GM12878 (cell line): ENCODE measurements around the gene PDIA3. TPM values are rescaled to one million over a fixed set of nuclear protein-coding genes. Genes with fewer than 3 reads are reported as not detected.

Experiments
- ATAC-seq: fragments of 200-7000 bp; cut with Tn5 transposase; 3 replicates; pipeline ENCODE4 v1.9.1; 2020; ENCODE audit warnings: mild to moderate bottlenecking, moderate library complexity
- BruUV-seq: library from RNA; stranded (reverse); fragments of 400-500 nt; replicated peaks from 2 replicates; lab custom pipeline; 2021; lab: Mats Ljungman, UMichigan
- CTCF ChIA-PET: fragments of 300-600 bp; sonication (Branson Sonifier 250); formaldehyde crosslinking; extraction: SDS; loops from one replicate; lab custom pipeline; 2021; ENCODE audit warnings: inconsistent platforms; lab: Yijun Ruan, JAX
- POLR2A ChIA-PET: fragments of 350-600 bp; formaldehyde crosslinking; extraction: SDS; loops from one replicate; lab custom pipeline; 2021; ENCODE audit warnings: inconsistent platforms; lab: Charles Lee
- RAD21 ChIA-PET: fragments of 300-600 bp; sonication (Branson Sonifier 250); formaldehyde crosslinking; loops from one replicate; lab custom pipeline; 2023; ENCODE audit warnings: antibody characterized with exemption; ENCODE audit not compliant: unreplicated experiment; lab: Charles Lee
- SMC1A ChIA-PET: fragments of 300-600 bp; sonication (Branson Sonifier 250); formaldehyde crosslinking; loops from one replicate; lab custom pipeline; 2023; ENCODE audit not compliant: unreplicated experiment, uncharacterized antibody; lab: Charles Lee
- DNase-seq: peaks from one replicate; pipeline ENCODE4 v3.0.0-alpha.2; 2011; ENCODE audit warnings: low read depth, low spot score
- FAIRE-seq: peaks from 3 replicates; lab custom pipeline; 2011; peaks lifted over from hg19 to GRCh38; lab: Jason Lieb, UNC
- H2AFZ ChIP-seq: 2 replicates; pipeline ENCODE4 v1.6.0; 2011; ENCODE audit warnings: low read depth, low read length, control low read depth; ENCODE audit not compliant: control insufficient read depth
- H3K27ac ChIP-seq: 2 replicates; pipeline ENCODE4 v1.5.1; 2011; ENCODE audit warnings: control low read depth; ENCODE audit not compliant: control insufficient read depth, insufficient read depth
- H3K27me3 ChIP-seq, 2 experiments: replicated peaks in 1 of 2; 2 replicates each; pipeline versions ENCODE4 v1.6.0 to v1.6.1; 2011; ENCODE audit warnings: low read length in 1 of 2; ENCODE audit not compliant: control insufficient read depth in 2 of 2, insufficient read depth in 2 of 2
- H3K36me3 ChIP-seq, 2 experiments: 2 replicates each; pipeline ENCODE4 v1.5.1; 2011; ENCODE audit warnings: low read length in 1 of 2; ENCODE audit not compliant: control insufficient read depth in 2 of 2, insufficient read depth in 2 of 2
- H3K4me1 ChIP-seq: 2 replicates; pipeline ENCODE4 v1.6.1; 2011; ENCODE audit warnings: mild to moderate bottlenecking, low read length, moderate library complexity, mixed read lengths; ENCODE audit not compliant: control insufficient read depth, insufficient read depth
- H3K4me2 ChIP-seq: 2 replicates; pipeline ENCODE4 v1.6.0; 2011; ENCODE audit warnings: control low read depth; ENCODE audit not compliant: control insufficient read depth, insufficient read depth
- H3K4me3 ChIP-seq: fragments of 200-600 bp; sonication (generic); 2 replicates; pipeline ENCODE4 v1.5.1; 2016
- H3K79me2 ChIP-seq: 2 replicates; pipeline ENCODE4 v1.6.0; 2011; ENCODE audit warnings: low read length; ENCODE audit not compliant: control insufficient read depth, insufficient read depth
- H3K9ac ChIP-seq: 2 replicates; pipeline ENCODE4 v1.8.0; 2011; ENCODE audit warnings: low read length, control low read depth, mixed read lengths; ENCODE audit not compliant: control insufficient read depth, insufficient read depth
- H3K9me3 ChIP-seq: replicated peaks from 3 replicates; pipeline ENCODE4 v1.5.1; 2011; ENCODE audit warnings: mild to moderate bottlenecking, low read length; ENCODE audit not compliant: control insufficient read depth, insufficient read depth
- H4K20me1 ChIP-seq: 2 replicates; pipeline ENCODE4 v1.6.0; 2011; ENCODE audit not compliant: control insufficient read depth, insufficient read depth
- EP300 ChIP-seq, 2 experiments: fragments of 150-350 bp in 1 of 2; IDR thresholded peaks; 2 replicates each; pipeline ENCODE4 v1.6.1; 2011 to 2012; ENCODE audit warnings: low read depth in 2 of 2, low read length in 2 of 2, borderline replicate concordance in 1 of 2, improper control_type of control experiment in 1 of 2, inconsistent platforms in 1 of 2; ENCODE audit not compliant: control insufficient read depth in 1 of 2
- NR2F1 ChIP-seq: fragments of 450-650 bp; conservative IDR thresholded peaks from 2 replicates; pipeline ENCODE4 v1.6.1; 2017; ENCODE audit warnings: mild to moderate bottlenecking
- PML ChIP-seq: IDR thresholded peaks from 2 replicates; pipeline ENCODE4 v1.6.1; 2012; ENCODE audit warnings: low read length, inconsistent platforms
- RB1 ChIP-seq: fragments of 450-650 bp; formaldehyde crosslinking; IDR thresholded peaks from 2 replicates; pipeline ENCODE4 v1.6.1; 2017; ENCODE audit warnings: mild to moderate bottlenecking, borderline replicate concordance
- SMC3 ChIP-seq: IDR thresholded peaks from 2 replicates; pipeline ENCODE4 v1.6.1; 2011; ENCODE audit warnings: low read length, improper control_type of control experiment, borderline replicate concordance
- TCF7 ChIP-seq: IDR thresholded peaks from 2 replicates; pipeline ENCODE4 v1.6.1; 2014; ENCODE audit warnings: antibody characterized with exemption, borderline replicate concordance
- WGBS: methylation state at CpG from one replicate; pipeline ENCODE4 v1.1.6; 2016; ENCODE audit warnings: low lambda C conversion rate; ENCODE audit not compliant: insufficient replicate concordance, insufficient coverage; ENCODE audit errors: missing lambda C conversion rate; 5-methylcytosine and 5-hydroxymethylcytosine counted together
- in situ Hi-C: fragments of 300-500 bp; cut with MboI; formaldehyde crosslinking; loops from 9 replicates; pipeline ENCODE4 v1.14.3; 2018; ENCODE audit warnings: mixed read lengths
- intact Hi-C: fragments of 100-400 bp; cut with micrococcal nuclease; formaldehyde crosslinking; loops from one replicate; pipeline ENCODE4 v1.14.2; 2022; ENCODE audit not compliant: unreplicated experiment
- polyA plus RNA-seq, 11 experiments: library from polyadenylated mRNA; depleted of rRNA in 4 of 11; unstranded in 6 of 11; stranded (reverse) in 5 of 11; fragments of >200 nt; fragmentation: Nextera tagmentation in 4 of 11; fragmentation: Illumina TruSeq in 1 of 11; extraction: Ambion mirVana in 4 of 11; extraction: Trizol in 1 of 11; gene quantifications; 1 replicate in 1 of 11; 2 replicates in 10 of 11; pipeline versions ENCODE4 v1.2.1 to v1.2.3, GENCODE V29; 2011 to 2016; ENCODE audit warnings: inconsistent platforms in 2 of 11, missing spikeins in 2 of 11, low read depth in 1 of 11
- total RNA-seq, 4 experiments: library from RNA; depleted of rRNA in 3 of 4; stranded (reverse); fragments of >200 nt in 3 of 4; fragmentation: Illumina TruSeq in 1 of 4; extraction: Trizol in 1 of 4; gene quantifications; 2 replicates each; pipeline versions ENCODE4 v1.2.1 to v1.2.3, GENCODE V29; 2013 to 2021
- TF ChIP-seq, protein P1 (sequence below): fragments of 450-650 bp; IDR thresholded peaks from 2 replicates; pipeline ENCODE4 v1.6.1; 2017; ENCODE audit warnings: mild to moderate bottlenecking, low read depth, inconsistent platforms; ENCODE audit not compliant: poor library complexity, severe bottlenecking
- TF ChIP-seq, protein P2 (sequence below): IDR thresholded peaks from 2 replicates; pipeline ENCODE4 v1.6.1; 2012; ENCODE audit warnings: improper control_type of control experiment, low read depth, low read length; ENCODE audit not compliant: insufficient replicate concordance

The PDIA3 gene
- total and polyA plus RNA-seq, 10 of the 15 experiments (the other 5 are each of a cell fraction or from before 2014, with no cell fraction given): 18.2 to 716 (median 181) TPM

DNA sequence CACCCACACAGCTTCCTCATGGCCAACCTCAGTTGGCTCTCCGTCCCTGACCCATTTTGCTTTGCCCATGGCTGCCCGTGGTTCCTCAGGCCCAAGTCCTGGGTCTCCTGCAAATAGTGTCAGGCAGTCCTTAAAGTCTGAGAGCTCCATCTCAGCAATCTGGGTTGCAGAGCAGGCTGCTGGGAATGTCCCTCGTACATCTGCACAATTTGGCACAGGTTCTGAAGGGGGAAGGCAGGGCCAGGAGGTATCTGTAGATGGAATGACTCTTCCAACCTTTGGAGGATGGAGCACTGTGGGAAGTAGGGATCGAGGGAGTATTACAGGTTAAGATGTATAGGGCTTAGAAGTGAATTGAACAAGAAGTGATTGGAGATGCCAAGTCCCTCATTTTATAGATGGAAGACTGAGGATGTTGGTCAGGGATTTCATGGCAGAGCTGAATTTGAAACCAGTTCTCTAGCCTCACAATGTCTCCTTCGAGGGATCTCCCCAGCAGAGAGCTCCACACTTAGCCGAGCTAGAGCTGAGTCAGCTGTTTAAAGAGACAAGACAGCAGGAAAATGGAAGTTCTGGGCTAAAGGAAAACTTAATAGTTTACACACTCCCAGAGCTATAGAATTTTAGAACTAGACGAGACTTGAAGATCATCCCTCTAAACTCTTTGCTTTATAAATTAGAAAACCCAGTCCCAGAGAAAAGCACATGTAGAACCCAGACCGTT lies 43.4 kb upstream of the PDIA3 start:
- ATAC-seq (no peak), FAIRE-seq (no peak)
- H3K9ac ChIP-seq: no peak overlapping the region
- no peaks in the 10 kb centered on the region for H4K20me1 ChIP-seq
- H3K4me2 ChIP-seq: no peak overlapping the region
- no peak overlapping the region for H3K27ac ChIP-seq
- H3K4me1 ChIP-seq: no peaks in the 10 kb centered on the region
- CTCF ChIA-PET: interaction anchor here (1.0 kb wide), 1 partner anchor 201 kb away, joined by 4 read pairs; no protein-coding TSS in a partner anchor
- RAD21 ChIA-PET: no interaction called here
- intact Hi-C loops: no loop called here
- H3K27me3 ChIP-seq: no peaks in the 10 kb centered on the region; a peak in 1 of 4 replicates
- no peaks in the 10 kb centered on the region for H3K79me2 ChIP-seq
- no TSS peak for BruUV-seq
- WGBS: 24% methylated on average over 7 of the region's 8 CpGs
- no peak for TF ChIP-seq PML
- TF ChIP-seq NR2F1: no peak
- TF ChIP-seq SMC3: no peak
- TF ChIP-seq EP300 (IDR thresholded peaks at IDR 0.05; ENCODE audit: borderline replicate concordance in 1 of 2, control insufficient read depth in 1 of 2, low read depth in 2 of 2, low read length in 2 of 2): no peak
- TF ChIP-seq RB1: no peak
- TF ChIP-seq TCF7: no peak
- TF ChIP-seq, protein P1, sequence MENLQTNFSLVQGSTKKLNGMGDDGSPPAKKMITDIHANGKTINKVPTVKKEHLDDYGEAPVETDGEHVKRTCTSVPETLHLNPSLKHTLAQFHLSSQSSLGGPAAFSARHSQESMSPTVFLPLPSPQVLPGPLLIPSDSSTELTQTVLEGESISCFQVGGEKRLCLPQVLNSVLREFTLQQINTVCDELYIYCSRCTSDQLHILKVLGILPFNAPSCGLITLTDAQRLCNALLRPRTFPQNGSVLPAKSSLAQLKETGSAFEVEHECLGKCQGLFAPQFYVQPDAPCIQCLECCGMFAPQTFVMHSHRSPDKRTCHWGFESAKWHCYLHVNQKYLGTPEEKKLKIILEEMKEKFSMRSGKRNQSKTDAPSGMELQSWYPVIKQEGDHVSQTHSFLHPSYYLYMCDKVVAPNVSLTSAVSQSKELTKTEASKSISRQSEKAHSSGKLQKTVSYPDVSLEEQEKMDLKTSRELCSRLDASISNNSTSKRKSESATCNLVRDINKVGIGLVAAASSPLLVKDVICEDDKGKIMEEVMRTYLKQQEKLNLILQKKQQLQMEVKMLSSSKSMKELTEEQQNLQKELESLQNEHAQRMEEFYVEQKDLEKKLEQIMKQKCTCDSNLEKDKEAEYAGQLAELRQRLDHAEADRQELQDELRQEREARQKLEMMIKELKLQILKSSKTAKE: no peak
- TF ChIP-seq, protein P2, sequence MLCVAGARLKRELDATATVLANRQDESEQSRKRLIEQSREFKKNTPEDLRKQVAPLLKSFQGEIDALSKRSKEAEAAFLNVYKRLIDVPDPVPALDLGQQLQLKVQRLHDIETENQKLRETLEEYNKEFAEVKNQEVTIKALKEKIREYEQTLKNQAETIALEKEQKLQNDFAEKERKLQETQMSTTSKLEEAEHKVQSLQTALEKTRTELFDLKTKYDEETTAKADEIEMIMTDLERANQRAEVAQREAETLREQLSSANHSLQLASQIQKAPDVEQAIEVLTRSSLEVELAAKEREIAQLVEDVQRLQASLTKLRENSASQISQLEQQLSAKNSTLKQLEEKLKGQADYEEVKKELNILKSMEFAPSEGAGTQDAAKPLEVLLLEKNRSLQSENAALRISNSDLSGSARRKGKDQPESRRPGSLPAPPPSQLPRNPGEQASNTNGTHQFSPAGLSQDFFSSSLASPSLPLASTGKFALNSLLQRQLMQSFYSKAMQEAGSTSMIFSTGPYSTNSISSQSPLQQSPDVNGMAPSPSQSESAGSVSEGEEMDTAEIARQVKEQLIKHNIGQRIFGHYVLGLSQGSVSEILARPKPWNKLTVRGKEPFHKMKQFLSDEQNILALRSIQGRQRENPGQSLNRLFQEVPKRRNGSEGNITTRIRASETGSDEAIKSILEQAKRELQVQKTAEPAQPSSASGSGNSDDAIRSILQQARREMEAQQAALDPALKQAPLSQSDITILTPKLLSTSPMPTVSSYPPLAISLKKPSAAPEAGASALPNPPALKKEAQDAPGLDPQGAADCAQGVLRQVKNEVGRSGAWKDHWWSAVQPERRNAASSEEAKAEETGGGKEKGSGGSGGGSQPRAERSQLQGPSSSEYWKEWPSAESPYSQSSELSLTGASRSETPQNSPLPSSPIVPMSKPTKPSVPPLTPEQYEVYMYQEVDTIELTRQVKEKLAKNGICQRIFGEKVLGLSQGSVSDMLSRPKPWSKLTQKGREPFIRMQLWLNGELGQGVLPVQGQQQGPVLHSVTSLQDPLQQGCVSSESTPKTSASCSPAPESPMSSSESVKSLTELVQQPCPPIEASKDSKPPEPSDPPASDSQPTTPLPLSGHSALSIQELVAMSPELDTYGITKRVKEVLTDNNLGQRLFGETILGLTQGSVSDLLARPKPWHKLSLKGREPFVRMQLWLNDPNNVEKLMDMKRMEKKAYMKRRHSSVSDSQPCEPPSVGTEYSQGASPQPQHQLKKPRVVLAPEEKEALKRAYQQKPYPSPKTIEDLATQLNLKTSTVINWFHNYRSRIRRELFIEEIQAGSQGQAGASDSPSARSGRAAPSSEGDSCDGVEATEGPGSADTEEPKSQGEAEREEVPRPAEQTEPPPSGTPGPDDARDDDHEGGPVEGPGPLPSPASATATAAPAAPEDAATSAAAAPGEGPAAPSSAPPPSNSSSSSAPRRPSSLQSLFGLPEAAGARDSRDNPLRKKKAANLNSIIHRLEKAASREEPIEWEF: no peak
- TF ChIP-seq, all 136 proteins: peak for 0
- in situ Hi-C loops: no loop called here
- Histone ChIP-seq H2AFZ (no peak overlapping the region), H3K9me3 (no peaks in the 10 kb centered on the region), H3K36me3 (no peaks in the 10 kb centered on the region), H3K4me3 (no peak overlapping the region)
- ChIA-PET SMC1A (interaction anchor here (1.4 kb wide), 1 partner anchor 67 kb away, joined by 3 read pairs; no protein-coding TSS in a partner anchor), POLR2A (no interaction called here)
- no peak for DNase-seq
